SK-N-SH (cell line): ENCODE results near the gene AP4S1. TPM values are rescaled to one million over a fixed set of nuclear protein-coding genes. Genes with fewer than 3 reads are reported as not detected.

ENCODE experiments used
- CTCF ChIA-PET: fragments of 300-600, 350-600 bp; formaldehyde crosslinking; extraction: SDS; loops from one replicate; lab custom pipeline; 2021; lab: Yijun Ruan, JAX
- POLR2A ChIA-PET: fragments of 350-600 bp; sonication (Branson Sonifier 250); formaldehyde crosslinking; extraction: SDS; loops from one replicate; lab custom pipeline; 2020; ENCODE audit warnings: antibody characterized with exemption, inconsistent platforms; lab: Yijun Ruan, JAX
- DNase-seq: peaks from one replicate; pipeline ENCODE4 v3.0.0; 2012
- H2AFZ ChIP-seq: fragments of 200-600 bp; sonication (generic); 2 replicates; pipeline ENCODE4 v1.8.1; 2016; ENCODE audit warnings: antibody characterized with exemption, mild to moderate bottlenecking, low read depth
- H3F3A ChIP-seq: fragments of 200-600 bp; sonication (generic); replicated peaks from 2 replicates; pipeline ENCODE3; 2016; ENCODE audit warnings: antibody characterized with exemption, mild to moderate bottlenecking; ENCODE audit not compliant: insufficient read depth
- H3K27ac ChIP-seq, 2 experiments: fragments of 200-500 bp in 1 of 2; fragments of 200-600 bp in 1 of 2; sonication (Bioruptor generic) in 1 of 2; sonication (generic), shearing (Covaris generic) in 1 of 2; 2 replicates each; pipeline versions ENCODE4 v1.5.1 to v1.6.1; 2014 to 2016; ENCODE audit warnings: low read depth in 2 of 2, inconsistent platforms in 1 of 2, low read length in 1 of 2, mild to moderate bottlenecking in 1 of 2, mixed read lengths in 1 of 2
- H3K27me3 ChIP-seq: fragments of 200-600 bp; sonication (generic), shearing (Covaris generic); 2 replicates; pipeline ENCODE4 v1.6.1; 2016; ENCODE audit warnings: mixed run types; ENCODE audit not compliant: insufficient read depth
- H3K36me3 ChIP-seq, 2 experiments: fragments of 200-500 bp in 1 of 2; fragments of 200-600 bp in 1 of 2; sonication (Bioruptor generic) in 1 of 2; sonication (generic) in 1 of 2; replicated peaks in 1 of 2; 2 replicates each; pipeline versions ENCODE3 to v1.5.1; 2014 to 2016; ENCODE audit warnings: low read length in 1 of 2, mild to moderate bottlenecking in 1 of 2; ENCODE audit not compliant: insufficient read depth in 2 of 2, control insufficient read depth in 1 of 2
- H3K4me1 ChIP-seq, 2 experiments: fragments of 200-500 bp in 1 of 2; fragments of 200-600 bp in 1 of 2; sonication (Bioruptor generic) in 1 of 2; sonication (generic), shearing (Covaris generic) in 1 of 2; 2 replicates each; pipeline versions ENCODE4 v1.5.1 to v1.6.1; 2014 to 2016; ENCODE audit warnings: low read depth in 1 of 2, low read length in 1 of 2, mixed run types in 1 of 2; ENCODE audit not compliant: insufficient read depth in 2 of 2, control insufficient read depth in 1 of 2
- H3K4me2 ChIP-seq: fragments of 200-600 bp; sonication (generic), shearing (Covaris generic); 2 replicates; pipeline ENCODE4 v1.6.1; 2017; ENCODE audit warnings: mixed run types
- H3K4me3 ChIP-seq, 2 experiments: fragments of 200-500 bp in 1 of 2; fragments of 200-600 bp in 1 of 2; sonication (Bioruptor generic) in 1 of 2; sonication (generic), shearing (Covaris generic) in 1 of 2; 2 replicates each; pipeline versions ENCODE4 v1.5.1 to v1.8.1; 2014 to 2016; ENCODE audit warnings: low read depth in 2 of 2, inconsistent platforms in 1 of 2, low read length in 1 of 2, mild to moderate bottlenecking in 1 of 2, mixed read lengths in 1 of 2, moderate library complexity in 1 of 2
- H3K79me2 ChIP-seq: fragments of 200-600 bp; sonication (generic); 2 replicates; pipeline ENCODE4 v1.8.1; 2017; ENCODE audit warnings: mild to moderate bottlenecking; ENCODE audit not compliant: insufficient read depth
- H3K9ac ChIP-seq: fragments of 200-600 bp; sonication (generic); 2 replicates; pipeline ENCODE4 v1.6.1; 2017; ENCODE audit warnings: mixed run types
- H3K9me2 ChIP-seq: fragments of 200-600 bp; sonication (generic); 2 replicates; pipeline ENCODE4 v1.6.1; 2017; ENCODE audit warnings: mixed run types
- H3K9me3 ChIP-seq: fragments of 200-600 bp; sonication (generic); 2 replicates; pipeline ENCODE4 v1.6.1; 2017; ENCODE audit warnings: mixed run types, mild to moderate bottlenecking, moderate library complexity
- H4K20me1 ChIP-seq: fragments of 200-600 bp; sonication (generic); 2 replicates; pipeline ENCODE4 v1.6.1; 2017; ENCODE audit warnings: mild to moderate bottlenecking, mixed run types; ENCODE audit not compliant: insufficient read depth
- CHD2 ChIP-seq: fragments of 150-350 bp; IDR thresholded peaks from 2 replicates; pipeline ENCODE4 v1.6.1; 2018; ENCODE audit warnings: low read length; ENCODE audit not compliant: partially characterized antibody
- CTCF ChIP-seq: fragments of 200-600 bp; sonication (generic); IDR thresholded peaks from 2 replicates; pipeline ENCODE4 v1.6.1; 2017; ENCODE audit warnings: antibody characterized with exemption, mild to moderate bottlenecking, moderate library complexity
- EZH2phosphoT487 ChIP-seq: fragments of 200-600 bp; sonication (generic); IDR thresholded peaks from 2 replicates; pipeline ENCODE4 v1.6.1; 2017; ENCODE audit warnings: low read depth, mixed run types, mild to moderate bottlenecking, antibody characterized with exemption, moderate library complexity, borderline replicate concordance
- JUND ChIP-seq: IDR thresholded peaks from 2 replicates; pipeline ENCODE4 v1.4.0; 2012
- MXI1 ChIP-seq: IDR thresholded peaks from 2 replicates; pipeline ENCODE4 v1.6.1; 2012; ENCODE audit warnings: mild to moderate bottlenecking, low read depth, low read length, improper control_type of control experiment
- NRF1 ChIP-seq: IDR thresholded peaks from 2 replicates; pipeline ENCODE4 v1.6.1; 2012; ENCODE audit warnings: low read depth, mild to moderate bottlenecking, low read length
- RCOR1 ChIP-seq: fragments of 150-350 bp; IDR thresholded peaks from 2 replicates; pipeline ENCODE4 v1.6.1; 2017; ENCODE audit warnings: antibody characterized with exemption, low read length
- REST ChIP-seq: IDR thresholded peaks from 2 replicates; pipeline ENCODE4 v1.6.1; 2012; ENCODE audit warnings: mild to moderate bottlenecking, low read depth, low read length, moderate library complexity
- RFX5 ChIP-seq: IDR thresholded peaks from 2 replicates; pipeline ENCODE4 v1.6.1; 2012; ENCODE audit warnings: mild to moderate bottlenecking, improper control_type of control experiment, low read length
- SIN3A ChIP-seq: IDR thresholded peaks from 2 replicates; pipeline ENCODE4 v1.6.1; 2012; ENCODE audit warnings: low read depth, mild to moderate bottlenecking, low read length, moderate library complexity, borderline replicate concordance
- SMC3 ChIP-seq: IDR thresholded peaks from 2 replicates; pipeline ENCODE4 v1.6.1; 2012; ENCODE audit warnings: low read depth, low read length, improper control_type of control experiment
- TAF1 ChIP-seq: IDR thresholded peaks from 2 replicates; pipeline ENCODE4 v1.6.1; 2012; ENCODE audit warnings: low read depth, mild to moderate bottlenecking, low read length, moderate library complexity, borderline replicate concordance
- polyA plus RNA-seq, 3 experiments: library from polyadenylated mRNA; depleted of rRNA; stranded (reverse); fragments of >200 nt; gene quantifications; 2 replicates each; pipeline ENCODE4 v1.2.3, GENCODE V29; 2012
- TF ChIP-seq, protein P1 (sequence below): IDR thresholded peaks from 2 replicates; pipeline ENCODE4; 2012
- TF ChIP-seq, protein P2 (sequence below): IDR thresholded peaks from 2 replicates; pipeline ENCODE4 v1.4.0; 2012; ENCODE audit warnings: low read depth, borderline replicate concordance
- TF ChIP-seq, protein P3 (sequence below): IDR thresholded peaks from 2 replicates; pipeline ENCODE4 v1.4.0; 2012; ENCODE audit warnings: low read depth

The AP4S1 gene
- polyA plus RNA-seq, 1 of the 3 experiments (the other 2 are of a cell fraction) = 1.7 TPM

- no peak for DNase-seq
- peaks cover 30% of the 10 kb centered on the region for H3F3A ChIP-seq
- H3K9me2 ChIP-seq = no peaks in the 10 kb centered on the region
- peaks cover 100% of the 10 kb centered on the region for H3K79me2 ChIP-seq
- no peak overlapping the region for H3K4me3 ChIP-seq
- no peaks in the 10 kb centered on the region for H3K9me3 ChIP-seq
- H4K20me1 ChIP-seq = peaks cover 91% of the 10 kb centered on the region
- no peak overlapping the region for H3K4me2 ChIP-seq
- H2AFZ ChIP-seq = no peak overlapping the region
- H3K36me3 ChIP-seq = peaks cover 0 to 9% of the 10 kb centered on the region in 2 experiments
- no peak overlapping the region for H3K9ac ChIP-seq
- CTCF ChIA-PET = no interaction called here
- no peak overlapping the region for H3K27ac ChIP-seq
- no peaks in the 10 kb centered on the region for H3K27me3 ChIP-seq
- TF ChIP-seq JUND (no peak), SIN3A (no peak), REST (no peak), MXI1 (no peak), EZH2phosphoT487 (no peak), CTCF (no peak), SMC3 (no peak), CHD2 (no peak), RFX5 (no peak), NRF1 (no peak), RCOR1 (no peak), TAF1 (no peak)
- TF ChIP-seq, protein P1, sequence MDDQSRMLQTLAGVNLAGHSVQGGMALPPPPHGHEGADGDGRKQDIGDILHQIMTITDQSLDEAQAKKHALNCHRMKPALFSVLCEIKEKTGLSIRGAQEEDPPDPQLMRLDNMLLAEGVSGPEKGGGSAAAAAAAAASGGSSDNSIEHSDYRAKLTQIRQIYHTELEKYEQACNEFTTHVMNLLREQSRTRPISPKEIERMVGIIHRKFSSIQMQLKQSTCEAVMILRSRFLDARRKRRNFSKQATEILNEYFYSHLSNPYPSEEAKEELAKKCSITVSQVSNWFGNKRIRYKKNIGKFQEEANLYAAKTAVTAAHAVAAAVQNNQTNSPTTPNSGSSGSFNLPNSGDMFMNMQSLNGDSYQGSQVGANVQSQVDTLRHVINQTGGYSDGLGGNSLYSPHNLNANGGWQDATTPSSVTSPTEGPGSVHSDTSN = no peak
- TF ChIP-seq, protein P2, sequence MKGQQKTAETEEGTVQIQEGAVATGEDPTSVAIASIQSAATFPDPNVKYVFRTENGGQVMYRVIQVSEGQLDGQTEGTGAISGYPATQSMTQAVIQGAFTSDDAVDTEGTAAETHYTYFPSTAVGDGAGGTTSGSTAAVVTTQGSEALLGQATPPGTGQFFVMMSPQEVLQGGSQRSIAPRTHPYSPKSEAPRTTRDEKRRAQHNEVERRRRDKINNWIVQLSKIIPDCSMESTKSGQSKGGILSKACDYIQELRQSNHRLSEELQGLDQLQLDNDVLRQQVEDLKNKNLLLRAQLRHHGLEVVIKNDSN = no peak
- TF ChIP-seq, protein P3, sequence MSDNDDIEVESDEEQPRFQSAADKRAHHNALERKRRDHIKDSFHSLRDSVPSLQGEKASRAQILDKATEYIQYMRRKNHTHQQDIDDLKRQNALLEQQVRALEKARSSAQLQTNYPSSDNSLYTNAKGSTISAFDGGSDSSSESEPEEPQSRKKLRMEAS = no peak
- H3K4me1 ChIP-seq = peaks cover 8 to 19% of the 10 kb centered on the region in 2 experiments
- POLR2A ChIA-PET = no interaction called here
Observed at GRCh38 chr14:30993071-30993470, 32.4 kb upstream of the AP4S1 start.
